Measurements from ENCODE around the gene LYZL2.
A peak's percentile ranks its signal among the peaks of the same experiment; 100 is the strongest.
"Not testable (repeated sequence)": the region's sequence is repeated elsewhere in the genome, so short reads cannot be mapped to it uniquely, and the experiment has no call there.

Gene LYZL2

DNA sequence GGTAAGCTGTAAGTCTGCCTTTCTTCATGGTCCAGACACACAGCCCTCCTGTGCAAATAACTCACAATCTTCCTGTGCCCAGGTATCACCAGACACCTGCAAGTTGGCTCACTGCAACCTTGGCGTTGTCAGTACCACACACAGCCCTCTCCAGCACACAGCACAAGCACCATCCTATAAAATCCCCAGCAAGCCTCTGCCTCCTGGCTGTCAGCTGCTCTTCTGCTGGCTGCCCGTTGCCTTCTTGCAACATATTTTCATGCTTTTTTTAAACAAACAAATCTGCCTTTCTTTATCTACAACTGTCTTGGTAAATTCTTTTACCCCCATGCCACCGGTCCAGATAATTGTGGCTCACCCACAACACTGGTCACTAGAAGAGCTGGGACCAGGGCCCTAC lies 36.8 kb downstream of the LYZL2 start:
- not testable (repeated sequence) for DNase-seq

- peak; percentile 54 for DNase-seq
Measured at GRCh38 chr10:30591249-30591670, 38.3 kb downstream of the LYZL2 start.

DNA sequence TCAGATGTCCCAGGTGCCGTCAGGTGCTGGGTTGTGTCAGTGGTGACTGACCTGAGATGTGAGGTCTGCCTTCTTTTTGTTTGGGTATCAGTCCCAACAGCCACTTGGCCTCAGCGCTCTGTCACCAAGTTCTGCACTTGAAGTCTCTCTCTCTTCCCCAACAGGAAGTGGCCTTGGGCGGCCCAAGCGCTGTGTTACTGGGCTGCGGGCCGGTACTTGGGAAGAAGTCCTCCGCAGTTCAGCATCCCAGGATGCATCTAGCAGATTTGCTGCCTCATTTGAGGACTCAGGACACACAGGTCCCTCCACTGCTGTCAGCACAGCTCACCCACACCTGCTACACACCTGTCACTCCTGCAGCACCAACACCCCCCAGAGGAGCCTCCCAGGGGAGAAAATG lies 40.1 kb downstream of the LYZL2 start:
- no peak for DNase-seq

DNA sequence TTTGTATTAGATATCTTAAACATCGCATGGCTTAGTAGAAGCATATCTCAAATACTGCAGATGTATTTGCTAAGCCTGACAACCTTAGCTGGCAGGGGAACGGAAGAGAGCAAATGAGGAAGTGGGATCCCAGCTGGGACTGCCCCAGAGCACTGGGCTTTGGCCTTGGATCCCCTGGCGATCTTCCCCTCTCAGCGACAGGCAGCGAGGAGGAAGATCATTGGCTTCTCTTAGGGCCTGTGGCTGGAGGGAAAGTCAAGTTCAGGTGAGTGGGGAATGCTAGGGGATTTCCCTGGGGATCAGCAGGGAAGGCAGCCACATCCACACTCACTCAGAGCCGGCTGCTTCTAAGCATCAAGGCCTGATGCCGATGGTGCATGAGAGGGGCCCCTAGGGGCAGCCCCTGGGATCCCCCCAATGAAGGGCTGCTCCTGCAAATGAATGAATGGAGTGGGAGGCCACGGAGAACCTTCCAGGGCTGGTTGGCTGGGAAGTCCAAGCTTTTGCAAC lies 42.0 kb downstream of the LYZL2 start:
- no peak for DNase-seq

DNA sequence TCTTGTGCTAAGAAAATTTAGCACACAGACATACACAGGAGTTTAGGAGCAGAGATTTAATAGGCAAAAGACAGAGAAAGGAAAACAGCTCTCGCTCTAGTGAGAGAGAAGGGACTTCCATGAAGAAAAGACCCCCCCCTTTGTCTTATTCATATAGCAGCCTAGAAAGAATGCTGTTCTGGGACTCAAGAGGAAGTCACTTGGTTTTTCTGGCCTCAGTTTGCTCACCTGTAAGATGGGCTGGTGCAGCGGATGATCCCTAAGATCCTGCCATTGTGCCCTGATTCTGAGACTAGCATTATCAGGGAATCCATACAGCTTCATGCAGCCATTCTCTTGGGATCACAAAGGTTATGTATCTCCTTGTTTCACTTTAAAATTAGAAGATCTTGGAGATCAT lies 42.7 kb downstream of the LYZL2 start:
- DNase-seq: no peak

DNA sequence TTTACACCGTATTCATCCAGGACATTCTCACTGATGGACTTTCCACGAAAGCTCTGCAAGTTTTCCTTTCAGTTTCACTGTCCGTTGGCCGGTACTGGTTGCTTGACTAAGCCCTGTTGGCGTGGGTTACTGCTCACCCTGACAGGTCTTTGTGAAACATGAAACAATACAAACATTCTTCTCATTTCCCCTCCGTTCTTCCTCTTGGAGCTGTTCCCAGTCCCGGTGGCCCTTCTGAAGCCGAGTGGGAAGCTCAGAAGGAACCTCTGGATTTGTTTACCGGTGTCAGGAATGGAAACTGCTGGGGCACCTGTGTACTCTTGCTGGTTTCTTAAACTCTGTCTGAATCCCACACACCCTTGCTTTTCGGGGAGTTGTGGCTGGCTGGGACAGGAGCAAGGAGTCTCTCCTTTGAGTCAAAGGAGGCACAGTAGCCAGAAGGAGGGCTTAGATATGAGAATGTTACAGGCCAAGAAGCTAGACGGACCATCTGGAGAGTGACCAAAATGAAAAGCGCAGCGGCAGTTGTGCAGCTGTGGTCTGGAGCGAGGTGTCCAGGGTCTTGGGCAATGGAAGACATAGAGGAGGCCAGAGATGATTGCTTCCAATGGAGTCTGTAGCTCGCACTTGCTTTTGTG lies 45.7 kb downstream of the LYZL2 start:
- DNase-seq: peak; percentile 67

GRCh38 chr10:30581779-30582380 lies 47.7 kb downstream of the LYZL2 start:
- DNase-seq: peak; percentile 54

DNA sequence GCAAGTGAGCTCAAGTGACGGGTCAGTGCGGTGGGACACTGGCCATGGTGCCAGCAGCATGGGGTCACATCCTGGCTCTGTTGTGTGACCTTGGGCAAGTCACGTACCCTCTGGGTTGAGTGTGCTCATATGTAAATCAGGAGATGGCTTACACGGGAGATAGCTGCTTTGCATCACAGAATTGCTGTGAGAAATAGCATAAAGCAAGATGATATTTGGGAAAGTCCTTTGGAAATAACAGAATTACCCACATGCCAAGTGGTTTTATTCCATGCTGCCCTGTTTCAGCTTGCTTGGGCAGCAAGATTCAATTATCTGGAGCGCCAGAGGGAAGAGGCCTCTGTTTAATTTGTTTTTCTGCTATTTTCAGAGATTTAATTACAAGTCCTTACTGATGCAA lies 48.9 kb downstream of the LYZL2 start:
- DNase-seq: no peak

- DNase-seq: no peak
Measured at GRCh38 chr10:30580241-30580640, 49.3 kb downstream of the LYZL2 start.

DNA sequence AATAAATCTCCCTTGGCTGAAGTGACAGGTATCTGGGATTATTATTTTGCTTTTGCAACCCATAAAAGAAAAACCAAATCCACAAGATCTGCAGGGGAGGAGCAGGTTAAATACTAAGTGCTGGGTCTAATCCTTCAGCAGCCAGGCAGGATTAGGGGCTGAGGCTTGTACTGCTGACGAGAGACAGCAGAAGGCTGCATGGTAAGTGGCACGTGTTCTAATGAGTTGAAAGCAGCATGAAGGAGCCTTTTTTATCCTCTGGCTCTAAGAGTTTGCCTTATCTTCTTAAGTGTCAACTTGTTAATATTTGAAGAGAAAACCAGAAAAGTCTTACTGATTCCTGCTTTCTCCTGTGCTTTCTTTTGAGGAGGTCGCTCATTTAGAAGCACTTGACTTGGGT lies 50.0 kb downstream of the LYZL2 start:
- DNase-seq: no peak

- DNase-seq: no peak
Measured at GRCh38 chr10:30577048-30577447, 52.5 kb downstream of the LYZL2 start.

GRCh38 chr10:30576641-30577040 lies 52.9 kb downstream of the LYZL2 start:
- DNase-seq: no peak

DNA sequence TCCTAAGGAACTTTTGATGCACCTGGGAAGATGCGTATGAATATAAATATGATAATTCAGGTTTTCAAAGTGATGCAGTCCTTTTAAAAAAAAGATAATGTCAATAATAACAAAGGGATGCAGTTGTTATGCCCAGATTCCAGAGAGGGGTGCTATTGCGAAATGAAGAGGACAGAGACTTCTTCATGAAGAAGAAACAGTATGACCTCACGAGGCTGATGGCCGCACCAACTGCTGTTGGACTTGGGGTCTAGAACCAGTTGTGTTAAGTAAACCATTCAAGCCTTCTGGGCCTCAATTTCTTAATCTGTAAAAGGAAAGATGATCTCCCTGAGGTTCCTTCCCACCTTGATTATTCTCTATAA lies 55.1 kb downstream of the LYZL2 start:
- no peak for DNase-seq

DNA sequence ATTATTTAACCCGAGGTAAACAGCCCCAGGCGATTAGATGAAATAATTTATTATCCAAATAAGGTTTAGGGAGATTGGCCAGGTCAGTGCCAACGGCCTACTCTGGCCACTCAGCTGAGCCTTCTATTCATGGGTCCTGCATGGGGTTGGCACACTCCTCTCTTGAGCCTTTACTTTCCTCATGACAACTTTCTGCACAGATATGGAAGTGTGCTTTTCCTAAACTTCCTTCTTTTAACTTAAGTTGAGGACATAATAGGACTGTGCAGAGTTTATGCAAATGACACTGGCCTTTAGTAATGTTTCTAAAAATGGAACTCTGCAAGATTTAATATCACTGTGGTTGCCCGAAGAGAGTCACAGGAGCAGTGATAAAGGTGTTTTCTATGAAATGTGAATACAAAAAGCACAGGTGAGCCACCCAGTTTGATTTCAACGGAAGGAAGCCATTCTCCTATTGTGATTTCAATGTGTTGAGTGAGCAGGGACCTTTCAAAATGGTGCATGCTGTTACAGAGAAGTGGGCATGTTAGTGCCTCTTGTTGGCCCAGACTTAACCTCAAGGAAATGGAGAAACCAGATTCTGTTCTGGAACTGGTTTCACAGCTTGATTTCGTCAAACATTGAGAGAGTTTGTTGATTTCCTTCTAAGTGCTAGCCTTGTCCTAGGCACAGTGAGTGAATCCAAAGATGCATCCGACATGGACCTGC lies 55.7 kb downstream of the LYZL2 start:
- DNase-seq: no peak

- no peak for DNase-seq
Measured at GRCh38 chr10:30565449-30565848, 64.1 kb downstream of the LYZL2 start.

GRCh38 chr10:30562787-30563186 lies 66.8 kb downstream of the LYZL2 start:
- DNase-seq: no peak

Data from fibroblast of skin of back (primary cell).